Measurements from ENCODE around the gene SLC9A3.

DNA sequence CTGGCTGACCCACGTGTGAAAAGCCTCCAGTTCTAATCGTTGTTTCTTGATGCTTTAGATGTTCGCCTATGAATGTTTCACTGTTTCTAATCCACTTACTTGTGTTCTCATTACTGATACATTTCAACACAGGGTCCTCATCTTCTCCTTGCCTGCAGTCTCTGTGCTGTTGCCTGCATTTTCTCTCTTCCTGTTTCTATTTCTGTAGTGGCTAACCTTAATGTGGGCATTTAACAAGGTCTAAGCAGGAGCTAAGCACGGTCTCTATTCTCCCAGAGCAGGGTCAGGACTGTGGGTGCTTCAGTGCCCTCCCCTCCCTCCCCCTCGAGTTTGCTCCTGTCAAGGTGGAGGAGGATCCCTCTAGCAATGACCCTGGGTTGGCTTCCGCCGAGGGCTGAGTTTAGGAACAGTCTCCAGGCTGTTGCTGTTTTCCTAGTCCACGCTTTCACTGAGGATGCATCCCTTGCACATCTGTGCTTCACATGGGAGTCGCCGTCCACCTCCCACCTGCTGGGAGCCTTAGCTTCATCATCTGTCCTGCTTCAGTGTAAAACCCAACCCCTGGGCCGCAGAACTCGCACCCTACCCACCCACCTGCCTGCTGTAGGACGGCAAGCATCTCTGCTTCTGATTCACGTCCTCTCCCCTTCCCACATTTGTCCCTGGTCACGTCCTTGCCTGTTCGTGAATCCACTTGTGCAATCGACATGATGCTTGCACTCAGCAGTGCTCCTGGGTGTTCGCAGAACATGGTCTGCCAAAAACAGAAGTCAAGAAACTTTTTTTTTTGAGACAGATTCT lies 83.6 kb downstream of the SLC9A3 start:
- TF ChIP-seq, protein P1, sequence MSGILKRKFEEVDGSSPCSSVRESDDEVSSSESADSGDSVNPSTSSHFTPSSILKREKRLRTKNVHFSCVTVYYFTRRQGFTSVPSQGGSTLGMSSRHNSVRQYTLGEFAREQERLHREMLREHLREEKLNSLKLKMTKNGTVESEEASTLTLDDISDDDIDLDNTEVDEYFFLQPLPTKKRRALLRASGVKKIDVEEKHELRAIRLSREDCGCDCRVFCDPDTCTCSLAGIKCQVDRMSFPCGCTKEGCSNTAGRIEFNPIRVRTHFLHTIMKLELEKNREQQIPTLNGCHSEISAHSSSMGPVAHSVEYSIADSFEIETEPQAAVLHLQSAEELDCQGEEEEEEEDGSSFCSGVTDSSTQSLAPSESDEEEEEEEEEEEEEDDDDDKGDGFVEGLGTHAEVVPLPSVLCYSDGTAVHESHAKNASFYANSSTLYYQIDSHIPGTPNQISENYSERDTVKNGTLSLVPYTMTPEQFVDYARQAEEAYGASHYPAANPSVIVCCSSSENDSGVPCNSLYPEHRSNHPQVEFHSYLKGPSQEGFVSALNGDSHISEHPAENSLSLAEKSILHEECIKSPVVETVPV (CRISPR knock-in tag; IDR thresholded peaks at IDR 0.05) = no peak
- TF ChIP-seq RARB (CRISPR knock-in tag; IDR thresholded peaks at IDR 0.05) = no peak
- no peak for TF ChIP-seq GLIS3 (CRISPR knock-in tag; IDR thresholded peaks at IDR 0.05)
- TF ChIP-seq ZFP3 (CRISPR knock-in tag; IDR thresholded peaks at IDR 0.05) = no peak
- TF ChIP-seq, protein P2, sequence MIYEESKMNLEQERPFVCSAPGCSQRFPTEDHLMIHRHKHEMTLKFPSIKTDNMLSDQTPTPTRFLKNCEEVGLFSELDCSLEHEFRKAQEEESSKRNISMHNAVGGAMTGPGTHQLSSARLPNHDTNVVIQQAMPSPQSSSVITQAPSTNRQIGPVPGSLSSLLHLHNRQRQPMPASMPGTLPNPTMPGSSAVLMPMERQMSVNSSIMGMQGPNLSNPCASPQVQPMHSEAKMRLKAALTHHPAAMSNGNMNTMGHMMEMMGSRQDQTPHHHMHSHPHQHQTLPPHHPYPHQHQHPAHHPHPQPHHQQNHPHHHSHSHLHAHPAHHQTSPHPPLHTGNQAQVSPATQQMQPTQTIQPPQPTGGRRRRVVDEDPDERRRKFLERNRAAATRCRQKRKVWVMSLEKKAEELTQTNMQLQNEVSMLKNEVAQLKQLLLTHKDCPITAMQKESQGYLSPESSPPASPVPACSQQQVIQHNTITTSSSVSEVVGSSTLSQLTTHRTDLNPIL (CRISPR knock-in tag; IDR thresholded peaks at IDR 0.05; ENCODE audit: low read depth) = no peak
- no peak for TF ChIP-seq BACH2 (CRISPR knock-in tag; IDR thresholded peaks at IDR 0.05; ENCODE audit: borderline replicate concordance)
- TF ChIP-seq PPARA (CRISPR knock-in tag; IDR thresholded peaks at IDR 0.05; ENCODE audit: borderline replicate concordance) = no peak
- TF ChIP-seq ESRRG (CRISPR knock-in tag; IDR thresholded peaks at IDR 0.05) = no peak
- no peak for TF ChIP-seq TCF4 (CRISPR knock-in tag; IDR thresholded peaks at IDR 0.05; ENCODE audit: borderline replicate concordance)
- TF ChIP-seq, protein P3, sequence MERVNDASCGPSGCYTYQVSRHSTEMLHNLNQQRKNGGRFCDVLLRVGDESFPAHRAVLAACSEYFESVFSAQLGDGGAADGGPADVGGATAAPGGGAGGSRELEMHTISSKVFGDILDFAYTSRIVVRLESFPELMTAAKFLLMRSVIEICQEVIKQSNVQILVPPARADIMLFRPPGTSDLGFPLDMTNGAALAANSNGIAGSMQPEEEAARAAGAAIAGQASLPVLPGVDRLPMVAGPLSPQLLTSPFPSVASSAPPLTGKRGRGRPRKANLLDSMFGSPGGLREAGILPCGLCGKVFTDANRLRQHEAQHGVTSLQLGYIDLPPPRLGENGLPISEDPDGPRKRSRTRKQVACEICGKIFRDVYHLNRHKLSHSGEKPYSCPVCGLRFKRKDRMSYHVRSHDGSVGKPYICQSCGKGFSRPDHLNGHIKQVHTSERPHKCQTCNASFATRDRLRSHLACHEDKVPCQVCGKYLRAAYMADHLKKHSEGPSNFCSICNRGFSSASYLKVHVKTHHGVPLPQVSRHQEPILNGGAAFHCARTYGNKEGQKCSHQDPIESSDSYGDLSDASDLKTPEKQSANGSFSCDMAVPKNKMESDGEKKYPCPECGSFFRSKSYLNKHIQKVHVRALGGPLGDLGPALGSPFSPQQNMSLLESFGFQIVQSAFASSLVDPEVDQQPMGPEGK (CRISPR knock-in tag; IDR thresholded peaks at IDR 0.05; ENCODE audit: borderline replicate concordance) = no peak
- no peak for TF ChIP-seq CSDC2 (CRISPR knock-in tag; IDR thresholded peaks at IDR 0.05)
- TF ChIP-seq ARNTL (CRISPR knock-in tag; IDR thresholded peaks at IDR 0.05; ENCODE audit: borderline replicate concordance, low read depth) = no peak
- TF ChIP-seq ZNF8 (CRISPR knock-in tag; IDR thresholded peaks at IDR 0.05) = no peak
- no peak for TF ChIP-seq ZFP30 (CRISPR knock-in tag; IDR thresholded peaks at IDR 0.05)

All from SK-N-SH treated with all-trans-retinoic acid at 6 μM for 48 hours (cell line).